Activated CD8-positive, alpha-beta memory T cell treated with anti-CD3 and anti-CD28 coated beads, Interleukin-2, amount 50 U/mL, for 1 hour (primary cell): ENCODE measurements around the gene ARFGEF2.
"Not testable (repeated sequence)": the region's sequence is repeated elsewhere in the genome, so short reads cannot be mapped to it uniquely, and the experiment has no call there.

Source experiments
- DNase-seq: peaks from one replicate; pipeline ENCODE4 v3.0.0-alpha.2; 2020; ENCODE audit errors: extremely low read depth

Gene ARFGEF2

GRCh38 chr20:48921168-48921882, at the start of gene ARFGEF2:
Gene ARFGEF2, plus strand, starts transcription at chr20:48921711. Its CDS starts 179 bp downstream, at chr20:48921890.
- DNase-seq, result peak; percentile 42

DNA sequence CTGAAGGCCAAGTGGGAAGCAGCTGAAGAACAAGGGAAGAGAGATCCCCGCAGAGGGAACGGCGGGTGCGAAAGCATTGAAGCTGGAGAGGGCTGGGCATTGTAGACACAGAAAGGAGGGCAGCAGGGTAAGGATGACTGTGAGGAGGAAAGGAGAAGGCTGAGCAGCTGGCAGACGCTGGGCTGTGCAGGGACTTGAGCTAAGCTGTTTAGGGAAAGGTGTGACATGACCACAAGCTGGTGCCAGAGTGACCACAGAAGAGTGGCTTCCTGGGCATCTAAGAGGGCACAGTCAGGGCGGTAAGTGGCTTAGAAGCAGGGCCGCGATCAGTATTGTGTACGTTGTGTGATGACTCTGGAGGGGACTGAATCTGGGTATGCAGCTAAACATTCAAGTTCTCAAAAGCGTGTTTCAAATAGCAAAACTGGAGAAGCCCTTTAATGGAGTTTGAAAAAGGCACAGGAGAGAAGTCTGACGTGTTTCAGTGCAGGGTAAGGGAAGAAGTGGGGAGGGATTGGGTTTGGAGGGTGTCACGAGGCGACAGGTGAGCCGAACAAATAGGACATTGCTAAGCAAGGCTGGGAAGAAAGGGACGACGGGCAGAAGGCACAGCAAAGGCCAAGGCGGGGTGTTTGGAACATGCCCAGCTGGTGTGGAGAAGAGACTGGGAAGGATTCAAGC, 46.1 kb upstream of the ARFGEF2 start:
- DNase-seq, result no peak

GRCh38 chr20:48875914-48876240, 45.6 kb upstream of the ARFGEF2 start:
- DNase-seq, result no peak

DNA sequence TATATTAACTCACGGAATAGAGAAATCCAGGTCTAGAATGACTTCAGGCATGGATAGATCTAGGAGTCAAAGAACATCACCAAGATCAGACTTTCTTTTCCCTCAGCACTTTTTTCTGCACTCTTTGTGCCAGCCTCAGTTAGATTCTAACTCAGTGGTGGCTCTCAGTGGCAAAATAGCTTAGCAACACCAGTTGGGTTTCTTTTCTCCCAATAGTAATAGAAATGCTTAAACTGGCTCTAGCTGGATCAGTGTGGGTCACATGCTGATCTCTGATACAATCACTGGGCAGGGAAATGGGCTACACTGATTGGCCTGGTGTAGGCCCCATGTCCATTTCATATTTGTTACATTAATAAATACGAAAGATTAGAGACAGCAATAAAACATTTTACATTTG, 44.2 kb upstream of the ARFGEF2 start:
- DNase-seq, result no peak

DNA sequence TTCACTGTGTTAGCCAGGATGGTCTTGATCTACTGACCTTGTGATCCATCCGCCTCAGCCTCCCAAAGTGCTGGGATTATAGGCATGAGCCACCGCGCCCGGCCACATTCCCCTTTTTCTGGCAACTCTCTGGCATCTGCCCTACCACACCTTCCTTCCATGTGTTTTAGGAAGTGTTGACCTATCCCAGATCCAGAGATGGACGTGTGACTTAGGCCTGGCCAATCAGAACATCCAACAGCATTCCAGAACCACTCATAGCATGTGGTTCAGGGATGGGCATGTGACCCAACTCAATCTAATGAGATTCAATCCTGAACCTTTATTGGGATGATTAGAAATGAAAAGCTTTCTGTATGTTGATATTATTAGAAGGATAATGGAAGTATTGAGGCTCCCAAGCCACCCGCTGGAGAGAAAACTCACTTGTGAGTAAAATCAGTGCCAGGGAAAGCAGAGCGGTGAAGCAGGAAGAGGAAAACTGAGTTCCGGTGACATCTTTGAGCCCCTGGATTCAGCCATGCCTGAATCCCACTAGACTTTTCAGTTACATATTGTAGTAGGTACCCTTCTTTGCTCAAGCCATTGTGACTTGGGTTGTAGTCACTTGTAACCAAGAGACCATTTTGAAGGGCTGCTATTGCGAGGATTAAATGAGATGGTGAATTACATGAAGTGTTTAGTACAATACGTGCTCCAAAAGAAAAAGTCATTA, 42.8 kb upstream of the ARFGEF2 start:
- no peak for DNase-seq

DNA sequence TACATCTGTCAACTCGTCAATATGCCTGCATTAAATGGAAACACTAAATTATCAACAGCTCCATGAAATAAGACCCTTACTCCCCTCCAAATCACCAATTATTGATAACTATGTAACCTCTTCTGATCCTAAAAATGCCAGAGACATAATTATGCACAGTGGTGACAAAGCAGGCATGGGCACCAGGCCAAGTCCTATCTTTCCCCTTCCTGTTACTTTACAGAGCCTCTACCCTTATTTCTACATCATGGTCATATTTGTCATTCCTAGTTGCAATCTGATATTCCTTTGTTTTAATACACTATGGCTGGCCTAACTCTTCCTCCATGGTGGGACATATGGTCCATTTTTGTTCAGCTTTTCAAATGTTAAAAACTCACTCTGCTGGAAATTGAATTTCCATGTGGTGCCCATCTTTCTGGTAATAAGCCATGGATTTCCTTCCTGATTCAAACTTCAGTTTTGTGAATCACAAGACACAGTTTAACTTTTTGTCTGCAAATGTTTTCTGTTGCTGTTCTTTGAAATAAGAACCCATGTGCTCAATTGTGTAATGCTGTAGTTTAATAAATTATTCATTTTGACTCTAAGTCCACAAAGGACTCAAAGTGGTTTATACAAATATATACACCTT, 41.8 kb upstream of the ARFGEF2 start:
- DNase-seq, result no peak

GRCh38 chr20:48880331-48880730, 41.2 kb upstream of the ARFGEF2 start:
- DNase-seq, result no peak

GRCh38 chr20:48880981-48881657, 40.4 kb upstream of the ARFGEF2 start:
- DNase-seq, result no peak

DNA sequence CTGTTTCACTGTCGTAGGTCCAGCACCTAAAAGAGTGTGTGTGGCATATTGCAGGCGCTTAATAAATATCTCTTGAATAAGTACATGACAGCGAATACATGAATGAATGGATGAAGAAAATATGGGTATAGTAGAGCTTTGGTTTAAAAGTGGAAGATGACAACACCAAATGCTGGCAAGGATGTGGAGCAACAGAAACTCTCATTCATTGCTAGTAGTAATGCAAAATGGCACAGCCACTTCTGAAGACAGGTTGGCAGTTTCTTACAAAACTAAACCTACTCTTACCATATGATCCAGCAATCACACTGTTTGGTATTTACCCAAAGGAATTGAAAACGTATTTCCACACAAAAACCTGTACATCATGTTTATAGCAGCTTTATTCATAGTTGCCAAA, 36.3 kb upstream of the ARFGEF2 start:
- DNase-seq, result no peak

- DNase-seq, result no peak
Measured at GRCh38 chr20:48886194-48886593, 35.3 kb upstream of the ARFGEF2 start.

DNA sequence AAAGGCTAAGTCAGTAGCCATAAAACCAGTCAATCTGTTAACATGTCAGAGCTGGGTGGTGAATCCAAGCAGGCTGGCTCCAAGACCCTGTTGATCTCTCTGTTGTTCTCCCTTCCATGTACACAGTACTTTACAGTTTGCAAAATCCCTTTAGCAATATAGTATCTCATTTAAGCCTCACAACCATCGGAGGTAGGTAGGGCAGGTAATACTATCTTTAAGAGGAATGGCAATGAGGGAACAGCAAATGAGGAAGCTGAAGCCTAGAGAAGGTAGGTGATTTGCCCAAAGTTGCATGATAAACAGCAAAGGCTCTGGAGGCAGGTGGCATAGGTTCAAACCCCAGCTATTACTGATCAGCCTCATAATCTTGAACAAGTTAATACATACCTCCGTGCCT, 34.7 kb upstream of the ARFGEF2 start:
- DNase-seq, result no peak

DNA sequence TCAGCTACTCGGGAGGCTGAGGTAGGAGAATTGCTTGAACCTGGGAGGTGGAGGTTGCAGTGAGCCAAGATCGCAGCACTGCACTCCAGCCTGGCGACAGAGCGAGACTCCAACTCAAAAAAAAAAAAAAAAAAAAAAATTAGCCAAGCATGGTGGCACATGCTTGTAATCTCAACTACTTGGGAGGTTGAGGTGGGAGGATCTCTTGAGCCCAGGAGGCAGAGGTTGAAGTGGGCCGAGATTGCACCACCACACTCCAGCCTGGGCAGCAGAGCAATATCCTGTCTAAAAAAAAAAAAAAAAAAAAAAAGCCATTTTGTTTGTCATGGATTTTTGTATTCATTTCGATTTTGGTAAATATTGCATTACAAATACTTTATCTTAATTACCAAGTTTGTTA, 33.0 kb upstream of the ARFGEF2 start:
- not testable (repeated sequence) for DNase-seq

DNA sequence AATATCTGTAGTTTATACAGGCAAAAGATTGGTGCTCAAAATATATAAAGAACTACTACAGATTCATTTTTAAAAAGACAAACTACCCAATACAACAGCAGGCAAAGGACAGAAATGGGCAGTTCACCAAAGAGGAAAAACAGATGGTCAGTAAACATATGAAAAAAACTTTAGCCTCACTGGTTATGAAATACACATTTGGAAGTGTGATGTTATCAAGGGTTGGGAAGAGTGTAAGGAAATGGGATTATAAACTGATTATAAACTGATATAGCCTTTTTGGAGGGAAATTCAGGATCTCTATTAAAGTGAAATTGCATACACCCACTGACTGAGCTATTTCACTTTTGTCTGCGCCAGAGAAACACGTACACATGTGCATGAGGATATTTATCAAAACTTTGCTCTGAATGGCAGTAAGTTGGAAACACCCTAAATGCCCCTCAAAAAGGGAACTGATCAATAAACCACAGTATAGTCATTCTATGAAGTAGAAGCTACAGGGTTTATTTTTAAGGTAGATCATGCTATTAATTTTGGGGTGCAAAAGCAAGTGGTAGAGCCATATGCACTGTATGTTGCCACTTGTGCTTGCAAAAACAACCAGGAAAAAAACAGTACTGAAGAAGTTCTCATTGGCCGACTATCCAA, 32.2 kb upstream of the ARFGEF2 start:
- DNase-seq, result no peak

DNA sequence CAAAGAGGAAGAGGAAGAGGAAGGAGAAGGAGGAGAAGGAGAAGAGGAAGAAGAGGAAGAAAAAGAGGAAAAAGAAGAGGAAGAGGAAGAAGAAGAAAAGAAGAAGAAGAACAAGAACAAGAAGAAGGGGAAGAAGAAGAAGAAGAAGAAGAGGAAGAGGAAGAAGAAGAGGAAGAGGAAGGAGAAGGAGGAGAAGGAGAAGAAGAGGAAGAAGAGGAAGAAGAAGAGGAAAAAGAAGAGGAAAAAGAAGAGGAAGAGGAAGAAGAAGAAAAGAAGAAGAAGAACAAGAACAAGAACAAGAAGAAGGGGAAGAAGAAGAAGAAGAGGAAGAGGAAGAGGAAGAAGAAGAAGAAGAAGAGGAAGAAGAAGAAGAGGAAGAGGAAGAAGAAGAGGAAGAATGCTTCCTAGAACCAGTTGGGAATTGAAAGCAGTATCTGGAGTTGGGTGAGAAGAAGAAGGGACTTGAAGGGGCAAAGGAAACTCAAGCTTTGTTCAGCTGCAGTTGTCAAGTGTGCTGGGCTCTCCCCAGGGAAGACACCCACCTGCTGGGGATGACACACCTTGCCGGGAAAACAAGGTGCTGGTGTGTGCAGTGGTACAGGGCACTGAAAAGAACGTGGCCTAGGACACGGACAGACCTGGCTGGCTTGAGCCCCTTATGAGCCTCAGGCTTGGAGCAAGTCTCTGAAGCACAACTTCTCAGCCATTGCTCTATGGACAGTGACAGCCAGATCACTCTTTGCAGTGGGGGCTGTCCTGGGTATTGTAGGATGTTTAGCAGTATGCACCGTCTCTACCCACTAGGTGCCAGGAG, 30.1 kb upstream of the ARFGEF2 start:
- DNase-seq, result no peak

DNA sequence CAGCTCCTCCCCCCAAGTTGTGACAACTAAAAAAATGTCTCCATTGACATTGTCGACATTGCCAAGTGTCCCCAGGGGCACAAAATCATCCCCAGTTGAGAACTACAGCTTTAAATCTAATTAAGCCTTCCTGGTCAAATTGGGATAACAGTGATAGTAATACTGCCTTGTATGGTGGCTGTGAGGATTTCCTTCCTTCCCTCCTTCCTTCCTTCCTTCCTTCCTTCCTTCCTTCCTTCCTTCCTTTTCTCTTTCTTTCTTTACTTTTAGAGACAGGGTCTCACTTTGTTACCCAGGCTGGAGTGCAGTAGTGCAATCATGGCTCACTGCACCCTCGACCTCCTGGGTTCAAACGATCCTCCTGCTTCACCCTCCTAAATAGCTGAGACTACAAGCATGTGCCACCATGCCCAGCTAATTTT, 29.5 kb upstream of the ARFGEF2 start:
- DNase-seq, result no peak

DNA sequence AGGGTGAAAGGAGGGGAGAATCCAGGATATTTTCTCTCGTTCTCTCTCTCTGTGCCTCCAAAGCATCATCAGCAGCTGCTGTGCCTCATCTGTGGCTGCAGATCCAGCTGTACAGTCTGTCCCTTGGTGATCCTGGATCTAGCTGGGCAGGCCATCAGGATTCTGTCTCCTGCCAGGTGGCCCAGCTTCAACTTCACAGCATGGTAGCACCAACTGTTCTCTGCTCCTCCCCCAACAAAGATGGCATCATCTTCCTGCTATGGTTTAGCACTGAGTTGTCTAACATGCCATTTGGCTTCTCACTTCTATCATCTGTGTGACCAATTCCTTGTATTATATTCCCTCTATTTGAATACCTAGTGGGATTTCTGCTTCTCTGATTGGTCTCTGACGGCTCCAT, 28.6 kb upstream of the ARFGEF2 start:
- DNase-seq, result no peak

DNA sequence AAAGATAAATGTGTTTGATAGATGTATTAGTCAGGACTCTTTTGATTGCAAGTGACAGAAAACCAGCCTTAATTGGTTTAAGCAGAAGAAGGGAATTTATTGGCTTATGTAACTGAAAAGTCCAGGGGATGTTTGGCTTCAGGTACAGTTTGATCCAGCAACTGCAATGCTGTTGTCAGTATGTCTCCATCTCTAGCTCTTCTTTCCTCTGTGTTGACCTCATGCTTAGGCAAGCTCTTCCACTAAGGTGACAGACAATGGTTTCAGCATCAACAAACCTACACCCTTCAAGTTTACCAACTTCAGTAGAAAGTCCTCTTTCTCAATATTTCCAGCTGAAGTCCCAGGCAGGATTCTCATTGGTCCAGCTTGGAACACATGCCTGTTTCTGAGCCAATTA, 28.1 kb upstream of the ARFGEF2 start:
- DNase-seq, result no peak

DNA sequence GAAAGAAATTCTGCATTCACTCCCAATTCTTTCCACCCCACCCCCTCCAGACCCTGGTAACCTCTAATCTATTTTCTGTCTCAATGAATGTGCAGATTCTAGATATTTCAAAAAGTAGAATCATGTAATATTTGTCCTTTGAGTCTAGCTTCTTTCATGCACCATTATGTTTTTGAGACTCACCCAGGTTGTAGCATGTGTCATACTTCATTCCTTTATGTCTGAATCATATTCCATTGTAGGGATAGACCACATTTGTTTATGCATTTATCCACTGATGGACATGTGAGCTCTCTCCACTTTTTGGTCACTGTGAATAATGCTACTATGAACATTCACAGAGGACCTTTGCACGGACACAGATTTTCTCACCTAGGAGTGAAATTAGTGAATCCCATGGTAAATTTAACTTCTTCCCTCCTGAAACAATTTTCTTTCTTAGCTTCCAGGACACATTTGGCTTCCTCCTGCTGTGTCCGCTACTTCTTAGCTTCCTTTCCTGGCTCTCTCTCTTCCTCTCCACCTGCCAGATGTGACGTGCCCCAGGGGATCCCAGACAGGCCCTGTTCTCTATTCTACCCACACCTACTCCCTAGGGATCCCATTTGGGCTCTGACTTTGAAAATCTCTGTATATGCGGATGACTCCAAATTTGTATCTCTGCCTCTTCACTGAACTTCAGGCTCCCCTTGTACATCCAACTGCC, 24.1 kb upstream of the ARFGEF2 start:
- DNase-seq, result no peak

DNA sequence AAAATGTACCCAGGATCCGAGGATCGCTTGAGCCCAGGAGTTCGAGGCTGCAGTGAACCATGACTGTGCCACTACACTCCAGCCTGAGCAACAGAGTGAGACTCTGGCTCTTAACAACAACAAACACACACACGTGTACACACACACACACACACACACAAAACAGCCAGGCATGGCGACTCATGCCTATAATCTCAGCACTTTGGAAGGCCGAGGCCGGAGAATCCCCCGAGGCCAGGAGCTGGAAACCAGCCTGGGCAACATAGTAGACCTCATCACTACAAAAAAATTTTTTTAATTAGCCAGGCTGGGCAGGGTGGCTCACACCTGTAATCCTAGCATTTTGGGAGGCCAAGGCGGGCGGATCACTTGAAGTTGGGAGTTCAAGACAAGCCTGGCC, 23.3 kb upstream of the ARFGEF2 start:
- DNase-seq, result no peak
